T-helper 1 cell treated with Interleukin-12 subunit alpha and Interleukin-12 subunit beta and Interleukin-4 antibody, amounts not matched to agents 30 μg/mL and 1 μg/mL, for 36 hours (primary cell): Measurements from ENCODE around the gene COL6A3.

ENCODE experiments used
- H3K27ac Mint-ChIP-seq: one replicate; pipeline ENCODE4 v1.8.0; 2021; ENCODE audit warnings: mild to moderate bottlenecking, mixed read lengths
- H3K27me3 Mint-ChIP-seq: one replicate; pipeline ENCODE4 v1.8.0; 2021; ENCODE audit warnings: low read depth, mixed read lengths
- H3K36me3 Mint-ChIP-seq: one replicate; pipeline ENCODE4 v1.8.0; 2021; ENCODE audit warnings: low read depth, mixed read lengths
- H3K4me1 Mint-ChIP-seq: one replicate; pipeline ENCODE4 v1.8.0; 2021; ENCODE audit warnings: low read depth, mixed read lengths
- H3K4me3 Mint-ChIP-seq: one replicate; pipeline ENCODE4 v1.8.0; 2021; ENCODE audit warnings: mild to moderate bottlenecking, moderate library complexity, mixed read lengths
- H3K9me3 Mint-ChIP-seq: one replicate; pipeline ENCODE4 v1.8.0; 2021; ENCODE audit warnings: mixed read lengths

The COL6A3 gene, protein sequence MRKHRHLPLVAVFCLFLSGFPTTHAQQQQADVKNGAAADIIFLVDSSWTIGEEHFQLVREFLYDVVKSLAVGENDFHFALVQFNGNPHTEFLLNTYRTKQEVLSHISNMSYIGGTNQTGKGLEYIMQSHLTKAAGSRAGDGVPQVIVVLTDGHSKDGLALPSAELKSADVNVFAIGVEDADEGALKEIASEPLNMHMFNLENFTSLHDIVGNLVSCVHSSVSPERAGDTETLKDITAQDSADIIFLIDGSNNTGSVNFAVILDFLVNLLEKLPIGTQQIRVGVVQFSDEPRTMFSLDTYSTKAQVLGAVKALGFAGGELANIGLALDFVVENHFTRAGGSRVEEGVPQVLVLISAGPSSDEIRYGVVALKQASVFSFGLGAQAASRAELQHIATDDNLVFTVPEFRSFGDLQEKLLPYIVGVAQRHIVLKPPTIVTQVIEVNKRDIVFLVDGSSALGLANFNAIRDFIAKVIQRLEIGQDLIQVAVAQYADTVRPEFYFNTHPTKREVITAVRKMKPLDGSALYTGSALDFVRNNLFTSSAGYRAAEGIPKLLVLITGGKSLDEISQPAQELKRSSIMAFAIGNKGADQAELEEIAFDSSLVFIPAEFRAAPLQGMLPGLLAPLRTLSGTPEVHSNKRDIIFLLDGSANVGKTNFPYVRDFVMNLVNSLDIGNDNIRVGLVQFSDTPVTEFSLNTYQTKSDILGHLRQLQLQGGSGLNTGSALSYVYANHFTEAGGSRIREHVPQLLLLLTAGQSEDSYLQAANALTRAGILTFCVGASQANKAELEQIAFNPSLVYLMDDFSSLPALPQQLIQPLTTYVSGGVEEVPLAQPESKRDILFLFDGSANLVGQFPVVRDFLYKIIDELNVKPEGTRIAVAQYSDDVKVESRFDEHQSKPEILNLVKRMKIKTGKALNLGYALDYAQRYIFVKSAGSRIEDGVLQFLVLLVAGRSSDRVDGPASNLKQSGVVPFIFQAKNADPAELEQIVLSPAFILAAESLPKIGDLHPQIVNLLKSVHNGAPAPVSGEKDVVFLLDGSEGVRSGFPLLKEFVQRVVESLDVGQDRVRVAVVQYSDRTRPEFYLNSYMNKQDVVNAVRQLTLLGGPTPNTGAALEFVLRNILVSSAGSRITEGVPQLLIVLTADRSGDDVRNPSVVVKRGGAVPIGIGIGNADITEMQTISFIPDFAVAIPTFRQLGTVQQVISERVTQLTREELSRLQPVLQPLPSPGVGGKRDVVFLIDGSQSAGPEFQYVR (N-terminal part only)

DNA sequence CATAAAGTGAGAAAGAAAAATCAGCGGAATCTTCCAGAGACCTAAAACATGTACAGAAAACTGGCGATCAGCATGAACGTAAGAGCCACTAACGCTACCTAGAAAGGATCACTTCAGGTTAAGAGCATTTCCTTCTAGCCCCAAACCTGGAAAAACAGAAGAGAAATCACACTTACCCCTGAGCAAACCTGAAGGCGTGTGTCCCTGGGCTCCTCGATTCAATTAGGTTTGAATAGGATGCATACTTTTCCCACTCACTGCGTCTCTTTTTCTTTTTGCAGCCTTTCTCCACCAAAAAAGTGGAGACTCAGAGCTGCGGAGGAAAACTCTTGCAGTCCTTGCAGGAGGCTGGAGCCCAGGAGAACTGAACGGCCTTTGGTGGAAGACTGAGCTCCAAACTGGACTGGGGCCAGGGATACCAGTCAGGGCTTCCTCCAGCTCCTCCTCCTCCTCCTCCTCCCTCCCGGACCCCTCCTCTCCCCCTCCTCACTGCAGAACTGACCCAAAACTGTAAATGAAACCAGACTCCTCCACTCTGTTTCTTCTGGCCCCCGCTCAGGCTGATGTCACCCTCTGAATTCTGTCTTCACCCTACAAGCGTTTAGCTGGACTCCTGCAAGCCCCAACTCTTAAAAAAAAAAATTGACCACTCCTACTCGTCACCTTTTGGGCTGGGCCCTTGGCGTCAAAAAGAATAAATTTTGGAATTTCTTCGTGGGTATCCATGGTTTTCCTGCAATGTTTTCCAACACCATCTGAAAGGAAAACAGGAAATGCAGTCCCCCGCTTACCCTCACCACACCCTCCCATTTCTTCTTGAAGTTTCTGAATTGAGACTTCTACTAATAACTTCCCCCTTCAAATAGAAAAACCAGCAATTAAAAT lies at the start of gene COL6A3:
COL6A3 (minus strand) TSS at position 388 of the 885 bp plus-strand sequence. CDS start 17,347 bp downstream, outside the sequence.
- H3K27me3 Mint-ChIP-seq: peaks cover 28% of the 10 kb centered on the region
- H3K9me3 Mint-ChIP-seq: no peaks in the 10 kb centered on the region
- H3K4me1 Mint-ChIP-seq: no peaks in the 10 kb centered on the region
- no peaks in the 10 kb centered on the region for H3K36me3 Mint-ChIP-seq
- H3K27ac Mint-ChIP-seq: no peak within 1 kb of the TSS
- no peak within 1 kb of the TSS for H3K4me3 Mint-ChIP-seq

DNA sequence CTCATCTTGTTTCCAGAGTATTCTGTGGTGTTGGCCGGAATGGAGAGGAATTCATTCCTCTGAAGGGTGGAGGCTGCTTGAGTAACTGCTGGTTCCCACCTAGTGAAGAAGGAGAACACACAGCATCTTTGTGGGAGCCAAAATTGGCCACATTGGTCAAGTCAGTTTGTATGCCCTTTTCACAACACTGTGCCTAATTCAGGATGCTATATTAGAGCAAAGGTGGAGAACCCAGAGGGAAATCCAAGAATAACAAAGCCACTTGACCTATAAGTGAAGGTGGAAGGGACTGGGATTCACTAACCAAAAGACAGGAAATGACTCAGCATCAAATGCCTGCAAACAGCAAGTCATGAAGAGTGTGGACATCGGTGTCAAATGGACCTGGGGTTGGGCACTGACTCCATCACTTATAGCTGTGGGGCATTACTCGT lies 45.8 kb upstream of the COL6A3 start:
- peaks cover 23% of the 10 kb centered on the region for H3K9me3 Mint-ChIP-seq
- peaks cover 15% of the 10 kb centered on the region for H3K4me1 Mint-ChIP-seq
- H3K36me3 Mint-ChIP-seq: peaks cover 6% of the 10 kb centered on the region
- H3K27me3 Mint-ChIP-seq: peaks cover 8% of the 10 kb centered on the region
- H3K27ac Mint-ChIP-seq: no peak overlapping the region
- no peak overlapping the region for H3K4me3 Mint-ChIP-seq

DNA sequence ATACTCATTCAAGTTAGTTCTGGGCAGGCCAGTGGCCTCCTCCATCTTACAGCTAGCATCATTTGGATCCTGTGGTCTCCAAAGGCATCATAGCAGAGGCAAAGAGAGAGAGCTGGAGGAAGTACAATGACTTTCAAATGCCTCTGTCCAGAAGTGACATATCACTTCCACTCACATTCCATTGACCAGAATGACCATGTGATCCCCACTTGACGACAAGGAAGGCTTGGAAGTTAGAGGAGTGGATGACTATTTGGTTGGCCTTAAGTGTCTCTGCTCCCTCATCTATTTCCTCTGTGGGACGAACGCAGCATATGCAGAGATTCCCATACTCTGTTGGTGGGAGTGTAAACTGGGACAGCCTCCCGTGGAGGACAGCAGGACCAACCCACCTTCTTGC lies 45.3 kb upstream of the COL6A3 start:
- peaks cover 6% of the 10 kb centered on the region for H3K36me3 Mint-ChIP-seq

DNA sequence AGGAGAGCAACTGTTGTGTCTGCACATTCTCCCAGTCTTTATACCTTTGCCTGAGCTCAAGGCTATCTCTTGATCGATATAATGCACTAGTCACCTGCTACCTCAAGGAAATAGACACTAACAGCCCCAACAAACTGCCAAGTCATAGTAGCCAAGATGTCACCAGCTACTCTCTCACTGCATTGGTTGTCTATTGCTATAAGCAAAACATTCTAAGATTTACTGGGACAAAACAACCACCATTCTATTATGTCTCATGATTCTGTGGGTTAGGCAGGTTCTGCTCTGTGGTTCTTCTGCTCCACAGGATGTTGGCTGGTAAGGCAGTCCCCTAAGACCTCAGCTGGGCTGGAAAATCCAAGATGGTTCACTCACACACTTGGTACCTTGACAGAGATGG lies 44.6 kb upstream of the COL6A3 start:
- H3K9me3 Mint-ChIP-seq: peaks cover 28% of the 10 kb centered on the region
- H3K4me1 Mint-ChIP-seq: peaks cover 15% of the 10 kb centered on the region
- H3K36me3 Mint-ChIP-seq: peaks cover 6% of the 10 kb centered on the region
- peaks cover 8% of the 10 kb centered on the region for H3K27me3 Mint-ChIP-seq
- H3K4me3 Mint-ChIP-seq: no peak overlapping the region
- peak overlapping the region; percentile 18 for H3K27ac Mint-ChIP-seq

More for the DNA sequence above, 45.3 kb upstream of the COL6A3 start:
- Mint-ChIP-seq H3K4me1 (peaks cover 15% of the 10 kb centered on the region), H3K27ac (no peak overlapping the region), H3K9me3 (peaks cover 25% of the 10 kb centered on the region), H3K27me3 (peaks cover 8% of the 10 kb centered on the region), H3K4me3 (no peak overlapping the region)

DNA sequence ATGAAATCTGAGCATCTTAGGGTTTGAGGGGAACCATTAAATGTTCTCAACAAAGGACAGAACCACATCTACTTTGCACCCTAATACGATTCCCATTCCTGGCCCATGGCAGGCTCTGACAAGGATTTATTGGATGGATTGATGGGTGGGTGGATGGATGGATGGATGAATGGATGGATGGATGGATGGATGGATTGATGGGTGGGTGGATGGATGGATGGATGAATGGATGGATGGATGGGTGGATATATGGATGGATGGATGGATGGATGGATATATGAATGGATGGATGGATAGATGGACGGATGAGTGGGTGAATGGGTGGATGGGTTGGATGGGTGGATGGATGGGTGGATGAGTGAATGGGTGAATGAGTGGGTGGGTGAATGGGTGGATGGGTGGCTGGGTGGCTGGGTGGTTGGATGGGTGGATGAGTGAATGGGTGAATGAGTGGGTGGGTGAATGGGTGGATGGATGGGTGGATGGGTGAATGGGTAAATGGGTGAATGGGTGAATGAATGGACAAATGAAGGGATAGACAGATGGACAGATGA lies 43.5 kb upstream of the COL6A3 start:
- no peak overlapping the region for H3K4me3 Mint-ChIP-seq
- peaks cover 15% of the 10 kb centered on the region for H3K4me1 Mint-ChIP-seq
- peaks cover 8% of the 10 kb centered on the region for H3K27me3 Mint-ChIP-seq
- H3K27ac Mint-ChIP-seq: no peak overlapping the region
- H3K36me3 Mint-ChIP-seq: peaks cover 6% of the 10 kb centered on the region
- peaks cover 28% of the 10 kb centered on the region for H3K9me3 Mint-ChIP-seq

DNA sequence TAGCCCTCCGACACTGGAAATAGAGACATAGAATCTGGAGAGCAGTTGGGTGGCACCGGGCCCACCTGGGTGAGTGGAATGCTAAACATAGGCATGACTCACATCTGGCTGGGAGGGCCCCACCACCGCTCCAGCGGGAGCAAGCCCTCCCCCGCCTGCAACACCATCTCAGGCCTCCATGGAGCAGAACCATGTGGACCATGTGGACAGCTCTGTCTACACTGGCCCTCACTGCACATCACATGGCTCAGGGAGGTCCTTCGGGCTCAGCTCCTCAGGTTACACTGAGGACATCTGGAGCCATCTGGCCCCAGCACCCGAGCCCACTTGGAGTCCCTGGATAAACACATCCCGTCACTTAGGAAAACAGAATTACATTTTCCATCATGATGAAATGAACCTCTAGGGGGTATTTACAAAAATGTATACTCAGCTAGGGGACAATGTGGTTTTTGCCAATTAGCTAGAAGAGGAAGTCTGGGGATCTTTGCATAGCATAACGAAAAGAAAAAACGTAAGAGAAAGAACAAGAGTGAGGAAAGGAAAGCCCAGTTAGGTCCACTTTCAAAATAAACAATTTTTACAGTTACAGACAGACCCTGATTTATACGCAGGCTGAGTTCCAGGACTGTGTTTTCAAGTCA lies 42.4 kb upstream of the COL6A3 start:
- Mint-ChIP-seq H3K27me3 (peaks cover 7% of the 10 kb centered on the region), H3K4me1 (peaks cover 15% of the 10 kb centered on the region), H3K9me3 (peaks cover 23% of the 10 kb centered on the region), H3K36me3 (peaks cover 6% of the 10 kb centered on the region), H3K27ac (no peak overlapping the region), H3K4me3 (no peak overlapping the region)

DNA sequence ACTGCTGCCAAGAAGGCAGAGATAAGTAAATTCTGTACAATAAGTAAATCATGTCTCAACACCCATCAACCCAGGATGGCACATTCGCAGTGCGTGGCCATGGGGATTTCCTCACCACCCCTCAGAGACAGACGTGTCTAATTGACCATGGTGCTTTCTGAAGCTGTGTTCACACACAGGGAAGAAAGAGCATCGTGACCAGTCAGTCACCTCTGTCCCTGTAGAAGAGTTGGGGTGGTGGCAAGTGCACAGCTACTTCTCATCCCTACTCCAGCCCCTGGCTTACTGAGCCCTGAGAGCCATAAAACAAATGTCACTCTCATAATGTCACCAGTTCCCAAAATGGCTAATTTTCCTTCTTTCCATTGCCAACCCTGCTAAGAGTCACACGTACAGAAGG lies 41.8 kb upstream of the COL6A3 start:
- Mint-ChIP-seq H3K27ac (no peak overlapping the region), H3K27me3 (peaks cover 3% of the 10 kb centered on the region), H3K9me3 (peaks cover 18% of the 10 kb centered on the region), H3K36me3 (peaks cover 6% of the 10 kb centered on the region), H3K4me1 (peaks cover 15% of the 10 kb centered on the region), H3K4me3 (no peak overlapping the region)

DNA sequence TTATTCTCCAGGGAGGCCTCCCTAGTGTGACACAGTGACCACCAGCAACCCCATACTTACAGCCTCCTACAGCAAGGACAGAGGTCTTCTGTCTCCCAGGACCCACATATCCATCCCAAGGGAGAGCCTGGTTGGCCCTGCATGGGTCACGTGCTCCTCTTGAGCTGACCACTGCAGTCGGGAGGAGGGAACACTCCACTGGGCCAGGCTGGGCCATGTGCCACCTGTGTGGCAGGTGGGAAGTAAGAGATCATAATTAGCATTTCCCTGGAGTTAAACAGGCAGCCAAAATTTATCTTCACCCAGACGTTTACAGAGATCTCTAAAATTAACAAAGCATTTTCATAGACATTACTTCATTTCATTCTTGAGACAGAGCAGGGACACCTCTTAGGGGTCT lies 39.7 kb upstream of the COL6A3 start:
- Mint-ChIP-seq H3K27me3 (peaks cover 3% of the 10 kb centered on the region), H3K27ac (no peak overlapping the region), H3K4me1 (peaks cover 10% of the 10 kb centered on the region), H3K9me3 (peaks cover 18% of the 10 kb centered on the region), H3K4me3 (no peak overlapping the region), H3K36me3 (peaks cover 6% of the 10 kb centered on the region)

DNA sequence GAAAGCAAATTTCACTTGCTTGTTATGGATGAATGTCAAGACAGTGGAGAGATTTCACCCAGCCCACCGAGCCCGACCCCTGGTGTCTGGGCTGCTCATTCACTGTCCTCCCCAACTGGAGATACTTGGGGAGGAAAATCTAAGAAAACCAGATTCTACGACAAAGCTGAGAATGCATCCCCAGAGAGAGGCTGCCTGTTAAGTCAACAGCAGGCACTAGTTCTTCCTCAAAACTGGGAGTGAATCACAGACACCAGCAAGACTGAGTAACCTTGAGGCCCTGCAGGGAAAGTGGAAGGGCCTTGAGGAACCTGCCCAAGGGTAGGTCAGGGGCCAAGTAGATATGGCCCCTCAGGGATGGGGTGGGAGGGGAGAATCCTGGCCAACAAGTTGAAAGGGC lies 38.9 kb upstream of the COL6A3 start:
- Mint-ChIP-seq H3K27me3 (peaks cover under 1% of the 10 kb centered on the region), H3K27ac (no peak overlapping the region), H3K9me3 (peaks cover 13% of the 10 kb centered on the region), H3K4me1 (peaks cover 2% of the 10 kb centered on the region), H3K36me3 (no peaks in the 10 kb centered on the region), H3K4me3 (no peak overlapping the region)

DNA sequence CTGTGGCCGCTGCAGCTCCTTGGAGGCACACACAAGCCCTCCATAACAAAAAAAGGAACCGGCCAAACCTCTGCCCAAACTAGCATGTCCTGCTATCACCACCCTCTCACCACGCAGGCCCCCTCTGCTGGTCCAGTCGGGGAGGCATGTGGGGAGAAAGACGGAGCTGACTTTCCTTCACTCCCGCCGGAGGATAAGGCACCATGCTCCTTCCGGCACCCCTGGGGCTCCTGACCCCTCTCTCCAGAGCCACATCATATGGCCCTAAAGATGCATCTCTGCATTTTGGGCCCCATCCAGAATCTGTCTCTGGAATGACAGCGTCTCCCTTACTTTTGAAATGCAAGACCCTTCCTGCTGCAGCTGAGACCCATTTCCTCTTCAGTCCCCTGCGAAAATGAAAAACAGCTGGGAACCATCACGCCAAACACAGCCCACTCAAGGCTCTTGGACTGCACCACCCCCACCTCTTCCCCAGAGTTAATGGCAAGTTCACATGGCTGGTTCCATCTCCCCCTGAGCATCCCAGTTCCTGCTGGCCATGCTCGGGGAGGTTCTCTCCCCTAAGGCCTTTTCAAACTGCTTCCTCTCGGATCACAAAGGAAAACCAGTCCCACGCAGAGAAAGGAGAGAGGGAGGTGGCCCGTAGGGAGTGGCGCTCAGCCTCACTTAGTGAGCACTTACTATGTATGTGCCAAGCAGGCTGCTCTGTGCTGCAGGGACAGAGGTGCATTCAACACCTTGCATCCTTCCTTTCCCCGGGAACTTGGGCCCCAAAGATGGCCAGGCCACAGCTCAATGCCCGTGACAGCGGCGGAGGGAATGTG lies 37.9 kb upstream of the COL6A3 start:
- no peaks in the 10 kb centered on the region for H3K36me3 Mint-ChIP-seq
- no peak overlapping the region for H3K4me3 Mint-ChIP-seq
- H3K4me1 Mint-ChIP-seq: peaks cover 2% of the 10 kb centered on the region
- peaks cover 8% of the 10 kb centered on the region for H3K9me3 Mint-ChIP-seq
- H3K27ac Mint-ChIP-seq: no peak overlapping the region
- no peaks in the 10 kb centered on the region for H3K27me3 Mint-ChIP-seq

DNA sequence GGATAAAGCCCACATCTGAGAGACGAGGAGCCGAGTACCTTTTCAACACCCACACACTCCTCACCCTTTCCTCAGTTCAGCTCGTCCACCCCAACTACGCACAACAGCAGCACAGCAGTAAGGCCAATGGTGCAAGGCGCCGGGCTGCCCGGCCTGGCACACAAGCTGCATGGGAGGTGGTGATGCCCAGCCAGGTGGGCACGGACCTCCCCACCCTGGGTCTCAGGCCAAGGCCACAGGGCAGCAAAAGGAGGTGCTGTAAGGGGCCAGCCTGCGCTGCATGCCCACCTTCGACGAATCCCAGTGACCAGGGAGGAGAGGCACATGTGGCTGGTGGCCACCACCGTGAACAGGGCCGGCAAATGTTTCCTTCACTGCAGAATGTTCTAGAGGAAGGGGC lies 36.6 kb upstream of the COL6A3 start:
- Mint-ChIP-seq H3K36me3 (no peaks in the 10 kb centered on the region), H3K27me3 (no peaks in the 10 kb centered on the region), H3K4me1 (peaks cover 2% of the 10 kb centered on the region), H3K9me3 (peaks cover 5% of the 10 kb centered on the region), H3K27ac (no peak overlapping the region), H3K4me3 (no peak overlapping the region)

DNA sequence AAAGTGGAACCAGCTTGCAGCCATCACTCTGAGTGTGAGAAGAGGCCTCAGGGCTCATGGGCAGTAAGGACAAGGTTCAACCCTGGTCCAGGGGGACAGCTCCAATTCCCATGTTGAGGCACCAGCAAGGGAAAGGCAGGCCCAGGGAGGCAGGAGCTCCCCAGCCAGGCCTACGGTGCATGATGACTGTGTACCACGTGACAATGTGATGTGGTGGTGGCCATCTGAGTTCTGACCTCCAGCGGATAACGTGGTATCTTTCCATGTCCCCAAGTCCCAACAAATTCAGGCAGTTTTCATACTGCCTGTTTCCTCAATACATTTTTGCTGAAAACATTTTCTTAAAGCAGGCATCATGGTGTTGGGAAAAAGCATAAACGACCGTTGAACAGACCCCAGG lies 36.1 kb upstream of the COL6A3 start:
- Mint-ChIP-seq H3K36me3 (no peaks in the 10 kb centered on the region), H3K27ac (no peak overlapping the region), H3K9me3 (peaks cover 5% of the 10 kb centered on the region), H3K27me3 (no peaks in the 10 kb centered on the region), H3K4me1 (peaks cover 2% of the 10 kb centered on the region), H3K4me3 (no peak overlapping the region)
